PFSK-1 (cell line): ENCODE measurements around the gene CYP2J2.

Source experiments
- POLR2AphosphoS5 ChIP-seq: IDR thresholded peaks from 2 replicates; pipeline ENCODE4 v1.6.1; 2012; ENCODE audit warnings: low read depth, mild to moderate bottlenecking, control low read depth, low read length, moderate library complexity
- SIN3A ChIP-seq: IDR thresholded peaks from 2 replicates; pipeline ENCODE4 v1.6.1; 2012; ENCODE audit warnings: mild to moderate bottlenecking, low read length, moderate library complexity, borderline replicate concordance; ENCODE audit not compliant: insufficient read depth
- TAF1 ChIP-seq: IDR thresholded peaks from 2 replicates; pipeline ENCODE4 v1.6.1; 2012; ENCODE audit warnings: low read length, control low read depth, borderline replicate concordance; ENCODE audit not compliant: insufficient read depth

- TF ChIP-seq POLR2AphosphoS5 (no peak), SIN3A (no peak), TAF1 (no peak)
Observed at GRCh38 chr1:59880735-59881134, 45.8 kb downstream of the CYP2J2 start.
